GM21360 (cell line): Measurements from ENCODE around the gene SPRR2D.
"Not testable (repeated sequence)": the region's sequence is repeated elsewhere in the genome, so short reads cannot be mapped to it uniquely, and the experiment has no call there.

ENCODE experiments used
- ATAC-seq: cut with Tn5 transposase; IDR thresholded peaks from one replicate; pipeline ENCODE4 v1.9.1; 2021; ENCODE audit warnings: mild to moderate bottlenecking, moderate library complexity; ENCODE audit not compliant: unreplicated experiment

The SPRR2D gene

DNA sequence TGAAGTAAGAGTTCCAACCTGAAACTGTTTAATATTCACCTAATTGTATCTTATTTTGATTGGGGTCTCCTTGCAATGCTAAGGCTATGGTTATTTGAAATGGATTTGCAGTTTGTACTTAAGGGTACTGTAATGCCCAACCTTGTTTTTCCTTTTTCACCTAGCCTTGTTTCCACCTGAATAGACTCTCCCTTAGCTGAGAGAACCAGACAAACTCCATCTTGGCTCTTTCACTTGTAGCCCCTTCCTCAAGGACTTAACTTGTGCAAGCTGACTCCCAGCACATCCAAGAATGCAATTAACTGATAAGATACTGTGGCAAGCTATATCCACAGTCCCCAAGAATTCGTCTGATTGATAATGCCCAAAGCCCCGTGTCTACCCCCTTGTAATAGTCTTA, 19.1 kb downstream of the SPRR2D start:
- not testable (repeated sequence) for ATAC-seq

- not testable (repeated sequence) for ATAC-seq
Measured at GRCh38 chr1:153011235-153011758, 29.6 kb downstream of the SPRR2D start.

- no peak for ATAC-seq
Measured at GRCh38 chr1:153001382-153001781, 39.5 kb downstream of the SPRR2D start, which contains the start of gene SPRR3. TSS of gene SPRR3 (plus strand) at chr1:153001749. CDS start at chr1:153003021, 1,272 bp downstream.

DNA sequence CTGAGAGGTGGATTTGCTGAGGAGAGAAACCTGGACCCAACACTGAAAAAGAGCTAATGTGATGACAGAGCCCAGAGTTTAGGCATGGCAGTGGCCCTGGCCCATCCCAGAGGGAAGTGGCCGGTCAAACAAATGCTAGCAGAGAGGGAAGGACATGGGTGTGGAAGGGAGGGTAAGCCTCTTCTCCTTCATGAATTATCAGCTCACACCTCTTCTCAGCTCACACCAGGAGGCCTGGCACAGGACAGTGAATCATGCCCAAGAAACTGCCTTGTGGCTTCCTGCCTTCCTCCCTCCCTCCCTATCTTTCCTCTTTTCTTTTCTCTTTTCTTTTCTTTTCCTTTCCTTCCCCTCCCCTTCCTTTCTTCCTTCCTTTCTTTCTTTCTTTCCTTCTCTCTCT, 40.6 kb downstream of the SPRR2D start:
- no peak for ATAC-seq

- ATAC-seq = no peak
Measured at GRCh38 chr1:152999818-153000217, 41.1 kb downstream of the SPRR2D start.

DNA sequence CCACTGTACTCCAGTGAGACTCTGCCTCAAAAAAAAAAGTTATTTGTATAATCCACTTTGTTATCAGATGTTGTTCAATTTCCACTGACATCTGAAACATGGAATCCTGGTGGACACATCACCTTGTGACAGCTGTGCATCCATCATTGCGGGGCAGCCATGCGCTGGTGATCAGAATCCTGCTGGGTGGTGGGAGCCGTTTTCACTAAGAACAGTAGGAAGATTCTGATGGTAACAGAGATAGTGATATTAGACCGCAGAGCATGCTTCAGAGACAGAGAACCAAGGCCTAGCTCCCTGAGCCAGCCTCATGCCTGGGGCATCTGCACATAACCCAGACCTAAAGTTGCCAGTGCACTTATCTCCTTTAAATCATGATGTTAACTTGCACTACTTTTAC, 42.4 kb downstream of the SPRR2D start:
- ATAC-seq = no peak

DNA sequence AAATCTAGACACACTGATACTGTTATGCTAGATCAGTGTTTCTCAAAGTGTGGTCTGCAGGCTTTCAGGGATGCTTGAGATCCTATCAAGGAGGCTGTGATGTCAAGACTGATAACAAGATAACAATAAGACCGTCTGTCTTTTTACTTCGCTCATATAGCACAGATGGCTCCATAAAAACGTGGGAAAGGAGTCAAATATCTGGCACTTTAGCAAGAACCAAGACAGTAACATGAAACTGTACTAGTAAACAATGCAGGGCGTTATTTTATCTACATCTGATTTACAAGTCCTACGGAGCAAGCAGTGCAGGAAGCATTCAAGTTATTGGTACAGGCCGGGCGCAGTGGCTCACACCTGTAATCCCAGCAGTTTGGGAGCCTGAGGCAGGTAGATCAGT, 43.0 kb downstream of the SPRR2D start:
- ATAC-seq = no peak

- ATAC-seq = no peak
Measured at GRCh38 chr1:152996633-152997400, 44.1 kb downstream of the SPRR2D start.

GRCh38 chr1:152995842-152996241, 45.1 kb downstream of the SPRR2D start:
- no peak for ATAC-seq

DNA sequence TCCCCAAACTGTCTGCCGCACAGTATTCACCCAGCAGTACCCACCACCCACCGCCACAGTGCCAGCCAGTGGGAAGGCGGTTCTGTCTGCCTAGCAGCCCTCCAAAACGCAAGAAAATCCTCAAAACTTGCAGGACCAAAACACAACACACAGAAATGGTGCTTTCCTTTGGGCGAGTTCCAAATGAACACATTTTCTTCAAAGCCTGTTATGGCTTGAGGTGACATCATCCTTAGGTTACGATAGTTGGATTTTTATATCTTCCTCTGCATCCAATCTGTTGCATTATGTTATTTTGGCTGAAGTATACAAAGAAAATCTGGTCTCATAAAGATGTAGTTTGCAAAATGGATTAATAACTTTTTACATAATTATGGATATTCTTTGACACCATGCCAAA, 47.7 kb downstream of the SPRR2D start:
- ATAC-seq = no peak
